ENCODE results near the gene CSH1.

GRCh38 chr17:63929860-63930766, 33.7 kb upstream of the CSH1 start:
- TF ChIP-seq PKNOX1 (IDR thresholded peaks at IDR 0.05) (no peak), FOXA1 (IDR thresholded peaks at IDR 0.05) (no peak), LEF1 (IDR thresholded peaks at IDR 0.05; ENCODE audit: borderline replicate concordance) (no peak), FOXM1 (IDR thresholded peaks at IDR 0.05; ENCODE audit: borderline replicate concordance) (no peak)
